ENCODE data around the gene C1QTNF8.

The C1QTNF8 gene

DNA sequence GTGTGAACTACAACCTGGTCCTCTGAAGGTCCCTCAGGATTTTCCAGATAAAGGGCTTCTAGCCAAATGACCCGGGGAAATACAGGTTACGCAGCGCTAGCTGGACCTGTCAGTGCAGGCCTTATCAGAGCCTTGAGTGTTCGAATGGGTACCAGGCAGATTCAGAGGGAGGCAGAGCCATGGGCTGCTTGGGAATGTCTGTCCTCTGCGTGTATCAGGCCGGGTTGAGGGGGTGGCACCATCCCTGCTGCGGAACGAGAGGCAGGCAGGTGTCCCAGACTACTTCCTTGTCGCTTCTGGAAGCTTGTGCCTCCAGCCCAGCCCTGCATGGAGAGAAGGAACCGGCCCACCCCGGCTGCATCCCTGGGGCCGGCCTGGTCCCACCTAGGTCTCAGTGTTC is 57.1 kb downstream of the C1QTNF8 start:
- no peak for DNase-seq (ENCODE audit: low spot score)
- no peak for TF ChIP-seq CTCF (IDR thresholded peaks at IDR 0.05; ENCODE audit: extremely low read depth, insufficient read depth, missing control alignments)
- in situ Hi-C loops (cut with MboI; ENCODE audit: low pct_unique_long_range_greater_than_20kb, low sequenced_read_pairs, unreplicated experiment) = no loop called here
